Panc1 (cell line): Measurements from ENCODE around the gene MEGF11. TPM values are rescaled to one million over a fixed set of nuclear protein-coding genes. Genes with fewer than 3 reads are reported as not detected.

Source experiments
- ATAC-seq: fragments of 200-7000 bp; cut with Tn5 transposase; 2 replicates; pipeline ENCODE4 v1.9.1; 2020; ENCODE audit warnings: mild to moderate bottlenecking, moderate library complexity
- BruUV-seq: library from RNA; stranded (reverse); fragments of 400-500 nt; replicated peaks from 2 replicates; lab custom pipeline; 2021; lab: Mats Ljungman, UMichigan
- CTCF ChIA-PET: fragments of 300-600 bp; sonication (Branson Sonifier 250); formaldehyde crosslinking; loops from one replicate; lab custom pipeline; 2022; ENCODE audit warnings: antibody characterized with exemption; lab: Charles Lee
- POLR2A ChIA-PET: fragments of 300-600 bp; sonication (Branson Sonifier 250); formaldehyde crosslinking; loops from one replicate; lab custom pipeline; 2022; ENCODE audit warnings: antibody characterized with exemption; lab: Charles Lee
- DNase-seq: peaks from one replicate; pipeline ENCODE4 v3.0.0-alpha.2; 2010; ENCODE audit warnings: low read depth, low spot score
- H3K27ac ChIP-seq: 2 replicates; pipeline ENCODE4 v1.5.1; 2011; ENCODE audit warnings: mild to moderate bottlenecking, low read length, inconsistent platforms
- H3K27me3 ChIP-seq: fragments of 200-500 bp; sonication (Bioruptor generic); 2 replicates; pipeline ENCODE4 v1.6.0; 2014; ENCODE audit warnings: low read length, inconsistent platforms; ENCODE audit not compliant: control insufficient read depth, insufficient read depth
- H3K36me3 ChIP-seq: fragments of 200-500 bp; sonication (Bioruptor generic); 2 replicates; pipeline ENCODE4 v1.5.1; 2014; ENCODE audit warnings: inconsistent platforms, mild to moderate bottlenecking, low read length, moderate library complexity; ENCODE audit not compliant: control insufficient read depth, insufficient read depth
- H3K4me1 ChIP-seq: 2 replicates; pipeline ENCODE4 v1.5.1; 2011; ENCODE audit warnings: inconsistent platforms, mild to moderate bottlenecking, low read length, moderate library complexity; ENCODE audit not compliant: control insufficient read depth, insufficient read depth
- H3K4me3 ChIP-seq, 2 experiments: 2 replicates each; pipeline ENCODE4 v1.5.1; 2011 to 2012; ENCODE audit warnings: low read depth in 2 of 2, low read length in 2 of 2, mild to moderate bottlenecking in 2 of 2, inconsistent platforms in 1 of 2, moderate library complexity in 1 of 2
- H3K9me3 ChIP-seq: fragments of 200-500 bp; sonication (Bioruptor generic); 2 replicates; pipeline ENCODE4 v1.5.1; 2014; ENCODE audit warnings: low read depth, mild to moderate bottlenecking, inconsistent platforms, low read length, moderate library complexity; ENCODE audit not compliant: control insufficient read depth, insufficient read depth
- CTCF ChIP-seq: fragments of 450-650 bp; IDR thresholded peaks from 2 replicates; pipeline ENCODE4 v1.5.1; 2017; ENCODE audit warnings: mild to moderate bottlenecking
- POLR2AphosphoS5 ChIP-seq: IDR thresholded peaks from 2 replicates; pipeline ENCODE4 v1.6.1; 2012; ENCODE audit warnings: mild to moderate bottlenecking, low read depth, low read length, moderate library complexity
- REST ChIP-seq, 2 experiments: IDR thresholded peaks; 2 replicates each; pipeline ENCODE4 v1.6.1; 2011 to 2012; ENCODE audit warnings: low read depth in 2 of 2, control low read depth in 1 of 2, low read length in 1 of 2, mild to moderate bottlenecking in 1 of 2, moderate library complexity in 1 of 2; ENCODE audit not compliant: insufficient read depth in 1 of 2
- SIN3A ChIP-seq: IDR thresholded peaks from 2 replicates; pipeline ENCODE4 v1.6.1; 2012; ENCODE audit warnings: low read depth, mild to moderate bottlenecking, low read length, moderate library complexity, borderline replicate concordance; ENCODE audit not compliant: insufficient read depth
- TCF7L2 ChIP-seq: IDR thresholded peaks from 2 replicates; pipeline ENCODE4 v1.6.1; 2011; ENCODE audit warnings: mild to moderate bottlenecking, low read depth, low read length, inconsistent platforms
- in situ Hi-C: cut with HindIII; loops from 2 replicates; pipeline ENCODE4 v1.10.0; 2016; ENCODE audit warnings: low sequenced_read_pairs, low pct_unique_long_range_greater_than_20kb
- intact Hi-C: fragments of 100-400 bp; cut with micrococcal nuclease; formaldehyde crosslinking; loops from one replicate; pipeline ENCODE4 v1.10.0; 2022; ENCODE audit not compliant: unreplicated experiment
- total RNA-seq: library from RNA; stranded (reverse); gene quantifications from one replicate; pipeline ENCODE4 v1.2.1, GENCODE V29; 2021; ENCODE audit not compliant: unreplicated experiment

MEGF11 gene
- total RNA-seq, 1 experiment from 2014 or later: 0.95 TPM

GRCh38 chr15:66184492-66184891 is 69.1 kb downstream of the MEGF11 start:
- in situ Hi-C loops: no loop called here
- TF ChIP-seq TCF7L2 (no peak), POLR2AphosphoS5 (no peak), CTCF (no peak), REST (IDR thresholded peaks at IDR 0.05; ENCODE audit: insufficient read depth in 1 of 2, low read depth in 2 of 2, low read length in 1 of 2) (no peak), SIN3A (no peak)

GRCh38 chr15:66180531-66181097 is 72.9 kb downstream of the MEGF11 start:
- intact Hi-C loops (no loop called here), in situ Hi-C loops (no loop called here)
- Histone ChIP-seq H3K9me3 (no peaks in the 10 kb centered on the region), H3K4me1 (no peaks in the 10 kb centered on the region), H3K27ac (no peak overlapping the region), H3K36me3 (no peaks in the 10 kb centered on the region), H3K4me3 (no peak overlapping the region), H3K27me3 (peaks cover 24% of the 10 kb centered on the region)
- ChIA-PET CTCF (no interaction called here), POLR2A (interaction anchor here (0.6 kb wide), 1 partner anchor 342 kb away, joined by 9 read pairs; no protein-coding TSS in a partner anchor)
- ATAC-seq: no peak
- no TSS peak for BruUV-seq
- no peak for TF ChIP-seq REST (IDR thresholded peaks at IDR 0.05; ENCODE audit: insufficient read depth in 1 of 2, low read depth in 2 of 2, low read length in 1 of 2)
- TF ChIP-seq SIN3A: no peak
- no peak for TF ChIP-seq TCF7L2
- TF ChIP-seq CTCF: no peak
- no peak for TF ChIP-seq POLR2AphosphoS5
- no peak for DNase-seq

More at GRCh38 chr15:66184492-66184891, 69.1 kb downstream of the MEGF11 start:
- ChIA-PET POLR2A (interaction anchor here (0.6 kb wide), 1 partner anchor 242 kb away, joined by 3 read pairs; no protein-coding TSS in a partner anchor), CTCF (no interaction called here)
- H3K4me1 ChIP-seq: no peaks in the 10 kb centered on the region
- H3K27me3 ChIP-seq: peaks cover 24% of the 10 kb centered on the region; the same call in 1 of the 2 replicates
- no peak for ATAC-seq
- no peaks in the 10 kb centered on the region for H3K9me3 ChIP-seq
- no peak overlapping the region for H3K4me3 ChIP-seq
- no peak overlapping the region for H3K27ac ChIP-seq
- BruUV-seq: no TSS peak
- DNase-seq: no peak
- intact Hi-C loops: no loop called here
- H3K36me3 ChIP-seq: no peaks in the 10 kb centered on the region
